Activated naive CD4-positive, alpha-beta T cell treated with anti-CD3 and anti-CD28 coated beads, Interleukin-2, amount 10 ng/mL, durations not matched to agents 7 days and 5 days (primary cell): ENCODE data around the gene ECM2.
A peak's percentile ranks its signal among the peaks of the same experiment; 100 is the strongest.

Source experiments
- CTCF ChIA-PET: fragments of 350-600 bp; sonication (Branson Sonifier 250); formaldehyde crosslinking; loops from one replicate; lab custom pipeline; 2021; ENCODE audit warnings: antibody characterized with exemption; lab: Charles Lee
- DNase-seq: peaks from one replicate; pipeline ENCODE4 v3.0.0-alpha.2; 2020
- H3K27ac Mint-ChIP-seq: one replicate; pipeline ENCODE4 v1.8.0; 2021; ENCODE audit warnings: mild to moderate bottlenecking, moderate library complexity, mixed read lengths
- H3K27me3 Mint-ChIP-seq: one replicate; pipeline ENCODE4 v1.8.0; 2021; ENCODE audit warnings: mild to moderate bottlenecking, mixed read lengths
- H3K36me3 Mint-ChIP-seq: one replicate; pipeline ENCODE4 v1.8.0; 2021; ENCODE audit warnings: mixed read lengths
- H3K4me1 Mint-ChIP-seq: one replicate; pipeline ENCODE4 v1.8.0; 2021; ENCODE audit warnings: mixed read lengths
- H3K4me3 Mint-ChIP-seq: one replicate; pipeline ENCODE4 v1.8.0; 2021; ENCODE audit warnings: mild to moderate bottlenecking, moderate library complexity, mixed read lengths
- H3K9me3 Mint-ChIP-seq: one replicate; pipeline ENCODE4 v1.8.0; 2021; ENCODE audit warnings: mixed read lengths

ECM2 gene

GRCh38 chr9:92516521-92516920, 19.3 kb downstream of the ECM2 start:
- no peak overlapping the region for H3K4me3 Mint-ChIP-seq
- no peaks in the 10 kb centered on the region for H3K27me3 Mint-ChIP-seq
- DNase-seq = no peak
- CTCF ChIA-PET = no interaction called here
- no peaks in the 10 kb centered on the region for H3K36me3 Mint-ChIP-seq
- no peaks in the 10 kb centered on the region for H3K4me1 Mint-ChIP-seq
- H3K9me3 Mint-ChIP-seq = no peaks in the 10 kb centered on the region
- no peak overlapping the region for H3K27ac Mint-ChIP-seq

- no peak overlapping the region for H3K27ac Mint-ChIP-seq
Measured at GRCh38 chr9:92514635-92515034, 21.2 kb downstream of the ECM2 start.

GRCh38 chr9:92513349-92513748, 22.4 kb downstream of the ECM2 start:
- Mint-ChIP-seq H3K4me3 (no peak overlapping the region), H3K9me3 (no peaks in the 10 kb centered on the region), H3K27ac (no peak overlapping the region), H3K4me1 (no peaks in the 10 kb centered on the region), H3K27me3 (no peaks in the 10 kb centered on the region), H3K36me3 (no peaks in the 10 kb centered on the region)
- no peak for DNase-seq
- CTCF ChIA-PET = no interaction called here

More at GRCh38 chr9:92514635-92515034, 21.2 kb downstream of the ECM2 start:
- Mint-ChIP-seq H3K4me3 (no peak overlapping the region), H3K36me3 (no peaks in the 10 kb centered on the region), H3K9me3 (no peaks in the 10 kb centered on the region), H3K27me3 (no peaks in the 10 kb centered on the region), H3K4me1 (no peaks in the 10 kb centered on the region)
- DNase-seq = no peak
- CTCF ChIA-PET = no interaction called here

- H3K4me3 Mint-ChIP-seq = no peak overlapping the region
- no peaks in the 10 kb centered on the region for H3K36me3 Mint-ChIP-seq
- no peak for DNase-seq
- CTCF ChIA-PET = interaction anchor here (1.1 kb wide), 1 partner anchor 10 kb away, joined by 3 read pairs; no protein-coding TSS in a partner anchor
- no peaks in the 10 kb centered on the region for H3K27me3 Mint-ChIP-seq
- no peaks in the 10 kb centered on the region for H3K4me1 Mint-ChIP-seq
- no peak overlapping the region for H3K27ac Mint-ChIP-seq
- H3K9me3 Mint-ChIP-seq = no peaks in the 10 kb centered on the region
Measured at GRCh38 chr9:92512622-92513021, 23.2 kb downstream of the ECM2 start.

- no peaks in the 10 kb centered on the region for H3K36me3 Mint-ChIP-seq
- no peak overlapping the region for H3K27ac Mint-ChIP-seq
- H3K4me1 Mint-ChIP-seq = peaks cover 4% of the 10 kb centered on the region
- DNase-seq = no peak
- H3K9me3 Mint-ChIP-seq = no peaks in the 10 kb centered on the region
- CTCF ChIA-PET = no interaction called here
- H3K27me3 Mint-ChIP-seq = no peaks in the 10 kb centered on the region
- H3K4me3 Mint-ChIP-seq = no peak overlapping the region
Measured at GRCh38 chr9:92510747-92511146, 25.0 kb downstream of the ECM2 start.

GRCh38 chr9:92509050-92509449, 26.7 kb downstream of the ECM2 start:
- CTCF ChIA-PET = no interaction called here
- H3K27me3 Mint-ChIP-seq = no peaks in the 10 kb centered on the region
- H3K27ac Mint-ChIP-seq = no peak overlapping the region
- no peaks in the 10 kb centered on the region for H3K9me3 Mint-ChIP-seq
- no peak overlapping the region for H3K4me3 Mint-ChIP-seq
- no peaks in the 10 kb centered on the region for H3K36me3 Mint-ChIP-seq
- H3K4me1 Mint-ChIP-seq = peaks cover 4% of the 10 kb centered on the region
- no peak for DNase-seq

GRCh38 chr9:92508018-92508820, 27.6 kb downstream of the ECM2 start:
- no peak for DNase-seq
- H3K4me1 Mint-ChIP-seq = peaks cover 4% of the 10 kb centered on the region
- H3K27me3 Mint-ChIP-seq = no peaks in the 10 kb centered on the region
- H3K27ac Mint-ChIP-seq = no peak overlapping the region
- H3K4me3 Mint-ChIP-seq = no peak overlapping the region
- CTCF ChIA-PET = no interaction called here
- H3K36me3 Mint-ChIP-seq = no peaks in the 10 kb centered on the region
- no peaks in the 10 kb centered on the region for H3K9me3 Mint-ChIP-seq

GRCh38 chr9:92507496-92507895, 28.3 kb downstream of the ECM2 start:
- H3K27me3 Mint-ChIP-seq = no peaks in the 10 kb centered on the region
- H3K36me3 Mint-ChIP-seq = no peaks in the 10 kb centered on the region
- no peak for DNase-seq
- peaks cover 4% of the 10 kb centered on the region for H3K4me1 Mint-ChIP-seq
- no peak overlapping the region for H3K4me3 Mint-ChIP-seq
- CTCF ChIA-PET = no interaction called here
- no peak overlapping the region for H3K27ac Mint-ChIP-seq
- H3K9me3 Mint-ChIP-seq = no peaks in the 10 kb centered on the region

GRCh38 chr9:92507005-92507404, 28.8 kb downstream of the ECM2 start:
- DNase-seq = no peak
- CTCF ChIA-PET = no interaction called here
- Mint-ChIP-seq H3K27ac (no peak overlapping the region), H3K36me3 (no peaks in the 10 kb centered on the region), H3K4me1 (peaks cover 4% of the 10 kb centered on the region), H3K9me3 (no peaks in the 10 kb centered on the region), H3K27me3 (no peaks in the 10 kb centered on the region), H3K4me3 (no peak overlapping the region)

GRCh38 chr9:92506184-92506857, 29.5 kb downstream of the ECM2 start:
- H3K4me1 Mint-ChIP-seq = peaks cover 4% of the 10 kb centered on the region
- no peaks in the 10 kb centered on the region for H3K36me3 Mint-ChIP-seq
- no peaks in the 10 kb centered on the region for H3K9me3 Mint-ChIP-seq
- no peak overlapping the region for H3K27ac Mint-ChIP-seq
- no peaks in the 10 kb centered on the region for H3K27me3 Mint-ChIP-seq
- H3K4me3 Mint-ChIP-seq = no peak overlapping the region
- DNase-seq = no peak
- CTCF ChIA-PET = no interaction called here

GRCh38 chr9:92504881-92505280, 30.9 kb downstream of the ECM2 start:
- H3K36me3 Mint-ChIP-seq = no peaks in the 10 kb centered on the region
- no peaks in the 10 kb centered on the region for H3K9me3 Mint-ChIP-seq
- DNase-seq = no peak
- CTCF ChIA-PET = no interaction called here
- H3K27ac Mint-ChIP-seq = no peak overlapping the region
- no peak overlapping the region for H3K4me3 Mint-ChIP-seq
- no peaks in the 10 kb centered on the region for H3K27me3 Mint-ChIP-seq
- H3K4me1 Mint-ChIP-seq = peaks cover 4% of the 10 kb centered on the region

- H3K9me3 Mint-ChIP-seq = no peaks in the 10 kb centered on the region
- no peaks in the 10 kb centered on the region for H3K27me3 Mint-ChIP-seq
- CTCF ChIA-PET = interaction anchor here (1.1 to 1.4 kb wide), 2 partner anchors 9 to 305 kb away, joined by 3 read pairs; no protein-coding TSS in a partner anchor
- H3K4me3 Mint-ChIP-seq = no peak overlapping the region
- H3K27ac Mint-ChIP-seq = no peak overlapping the region
- no peaks in the 10 kb centered on the region for H3K36me3 Mint-ChIP-seq
- H3K4me1 Mint-ChIP-seq = peaks cover 4% of the 10 kb centered on the region
- no peak for DNase-seq
Measured at GRCh38 chr9:92503156-92503555, 32.6 kb downstream of the ECM2 start.

GRCh38 chr9:92501671-92502393, 34.0 kb downstream of the ECM2 start:
- Mint-ChIP-seq H3K27ac (no peak overlapping the region), H3K4me3 (no peak overlapping the region), H3K27me3 (no peaks in the 10 kb centered on the region), H3K9me3 (no peaks in the 10 kb centered on the region), H3K4me1 (no peaks in the 10 kb centered on the region), H3K36me3 (no peaks in the 10 kb centered on the region)
- DNase-seq = peak; percentile 35
- CTCF ChIA-PET = interaction anchor here (1.4 kb wide), 1 partner anchor 11 kb away, joined by 3 read pairs; no protein-coding TSS in a partner anchor

GRCh38 chr9:92500725-92501124, 35.1 kb downstream of the ECM2 start:
- no peak overlapping the region for H3K4me3 Mint-ChIP-seq
- CTCF ChIA-PET = no interaction called here
- no peak overlapping the region for H3K27ac Mint-ChIP-seq
- no peaks in the 10 kb centered on the region for H3K4me1 Mint-ChIP-seq
- H3K9me3 Mint-ChIP-seq = no peaks in the 10 kb centered on the region
- DNase-seq = no peak
- H3K27me3 Mint-ChIP-seq = no peaks in the 10 kb centered on the region
- H3K36me3 Mint-ChIP-seq = no peaks in the 10 kb centered on the region
